ENCODE results near the gene CDK7.

The CDK7 gene

DNA sequence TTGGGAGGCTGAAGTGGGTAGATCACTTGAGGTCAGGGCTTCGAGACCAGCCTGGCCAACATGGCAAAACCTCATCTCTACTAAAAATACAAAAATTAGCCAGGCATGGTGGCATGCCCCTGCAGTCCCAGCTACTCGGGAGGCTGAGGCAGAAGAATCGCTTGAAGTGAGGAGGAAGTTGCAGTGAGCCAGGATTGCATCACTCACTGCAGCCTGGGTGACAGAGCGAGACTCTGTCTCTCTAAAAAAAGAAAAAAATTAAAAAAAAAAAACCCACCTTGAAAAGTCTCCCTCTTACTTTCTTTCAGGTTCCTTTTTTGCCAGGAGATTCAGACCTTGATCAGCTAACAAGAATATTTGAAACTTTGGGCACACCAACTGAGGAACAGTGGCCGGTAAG is 34.2 kb downstream of the CDK7 start:
- POLR2A ChIA-PET = interaction anchor here (0.6 kb wide), 1 partner anchor 43 kb away, joined by 6 read pairs; no protein-coding TSS in a partner anchor
- TF ChIP-seq, protein P1, sequence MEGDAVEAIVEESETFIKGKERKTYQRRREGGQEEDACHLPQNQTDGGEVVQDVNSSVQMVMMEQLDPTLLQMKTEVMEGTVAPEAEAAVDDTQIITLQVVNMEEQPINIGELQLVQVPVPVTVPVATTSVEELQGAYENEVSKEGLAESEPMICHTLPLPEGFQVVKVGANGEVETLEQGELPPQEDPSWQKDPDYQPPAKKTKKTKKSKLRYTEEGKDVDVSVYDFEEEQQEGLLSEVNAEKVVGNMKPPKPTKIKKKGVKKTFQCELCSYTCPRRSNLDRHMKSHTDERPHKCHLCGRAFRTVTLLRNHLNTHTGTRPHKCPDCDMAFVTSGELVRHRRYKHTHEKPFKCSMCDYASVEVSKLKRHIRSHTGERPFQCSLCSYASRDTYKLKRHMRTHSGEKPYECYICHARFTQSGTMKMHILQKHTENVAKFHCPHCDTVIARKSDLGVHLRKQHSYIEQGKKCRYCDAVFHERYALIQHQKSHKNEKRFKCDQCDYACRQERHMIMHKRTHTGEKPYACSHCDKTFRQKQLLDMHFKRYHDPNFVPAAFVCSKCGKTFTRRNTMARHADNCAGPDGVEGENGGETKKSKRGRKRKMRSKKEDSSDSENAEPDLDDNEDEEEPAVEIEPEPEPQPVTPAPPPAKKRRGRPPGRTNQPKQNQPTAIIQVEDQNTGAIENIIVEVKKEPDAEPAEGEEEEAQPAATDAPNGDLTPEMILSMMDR (IDR thresholded peaks at IDR 0.05; ENCODE audit: control extremely low read depth, extremely low read depth, low read depth, missing control alignments) = no peak
- no peak for DNase-seq (ENCODE audit: extremely low spot score)
- CTCF ChIA-PET = no interaction called here

DNA sequence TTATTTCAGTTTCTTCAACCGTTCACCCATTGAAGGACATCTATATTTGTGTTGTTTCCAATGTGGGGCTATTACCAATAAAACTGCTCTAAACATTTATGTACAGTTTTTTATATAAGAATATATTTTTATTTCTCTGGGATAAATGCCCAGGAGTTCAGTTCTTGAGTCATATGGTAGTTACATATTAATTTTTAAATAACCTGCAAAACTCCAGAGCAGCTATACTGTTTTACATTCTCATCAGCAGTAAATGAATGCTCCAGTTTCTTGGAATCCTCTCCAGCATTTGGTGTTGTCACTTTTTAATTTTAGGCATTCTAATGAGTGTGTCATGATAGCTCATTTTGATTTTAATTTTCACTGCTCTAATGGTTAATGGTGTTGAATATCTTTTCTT is 36.2 kb downstream of the CDK7 start:
- ChIA-PET CTCF (interaction anchor here (0.9 to 2.8 kb wide), 6 partner anchors 9 to 228 kb away, joined by 3 to 10 read pairs (median 5); no protein-coding TSS in a partner anchor), POLR2A (interaction anchor here (0.6 kb wide), 1 partner anchor 19 kb away, joined by 3 read pairs; no protein-coding TSS in a partner anchor)
- TF ChIP-seq, protein P1 (IDR thresholded peaks at IDR 0.05; ENCODE audit: control extremely low read depth, extremely low read depth, low read depth, missing control alignments) = no peak
- no peak for DNase-seq (ENCODE audit: extremely low spot score)

DNA sequence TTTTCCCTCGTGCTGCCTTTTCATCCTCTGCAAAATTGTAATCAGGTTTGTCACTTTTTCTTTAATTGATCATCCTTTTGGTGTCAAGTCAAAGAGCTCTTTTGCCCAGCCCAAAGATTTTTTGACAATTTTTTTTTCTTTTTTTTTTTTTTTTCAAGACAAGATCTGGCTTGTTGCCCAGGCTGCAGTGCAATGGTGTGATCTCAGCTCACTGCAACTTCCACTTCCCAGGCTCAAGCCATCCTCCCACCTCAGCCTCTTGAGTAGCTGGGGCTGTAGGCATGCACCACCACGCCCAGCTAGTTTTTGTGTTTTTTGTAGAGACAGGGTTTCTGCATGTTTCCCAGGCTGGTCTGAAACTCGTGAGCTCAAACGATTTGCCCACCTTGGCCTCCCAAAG is 36.7 kb downstream of the CDK7 start:
- ChIA-PET CTCF (interaction anchor here (1.2 to 2.8 kb wide), 6 partner anchors 8 to 228 kb away, joined by 3 to 10 read pairs (median 5); no protein-coding TSS in a partner anchor), POLR2A (interaction anchor here (0.6 kb wide), 1 partner anchor 19 kb away, joined by 3 read pairs; no protein-coding TSS in a partner anchor)
- no peak for DNase-seq (ENCODE audit: extremely low spot score)
- TF ChIP-seq, protein P1 (IDR thresholded peaks at IDR 0.05; ENCODE audit: control extremely low read depth, extremely low read depth, low read depth, missing control alignments) = no peak

DNA sequence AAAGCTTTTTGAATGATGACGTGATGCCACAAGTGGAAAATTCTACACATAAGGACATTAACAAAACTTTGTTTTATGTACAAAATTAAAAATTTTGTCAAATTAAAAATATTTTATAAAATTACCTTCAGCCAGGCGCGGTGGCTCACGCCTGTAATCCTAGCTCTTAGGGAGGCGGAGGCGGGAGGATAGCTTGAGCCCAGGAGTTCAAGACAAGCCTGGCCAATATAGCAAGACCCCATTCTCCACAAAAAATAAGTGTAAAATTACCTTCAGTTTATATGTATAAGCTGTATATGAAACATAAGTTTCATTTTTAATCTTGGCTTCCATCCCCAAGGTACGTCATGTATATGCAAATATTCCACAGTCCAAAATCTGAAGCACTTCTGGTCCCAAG is 40.9 kb downstream of the CDK7 start:
- ChIA-PET POLR2A (no interaction called here), CTCF (interaction anchor here (1.9 kb wide), 1 partner anchor 9 kb away, joined by 5 read pairs; no protein-coding TSS in a partner anchor)

DNA sequence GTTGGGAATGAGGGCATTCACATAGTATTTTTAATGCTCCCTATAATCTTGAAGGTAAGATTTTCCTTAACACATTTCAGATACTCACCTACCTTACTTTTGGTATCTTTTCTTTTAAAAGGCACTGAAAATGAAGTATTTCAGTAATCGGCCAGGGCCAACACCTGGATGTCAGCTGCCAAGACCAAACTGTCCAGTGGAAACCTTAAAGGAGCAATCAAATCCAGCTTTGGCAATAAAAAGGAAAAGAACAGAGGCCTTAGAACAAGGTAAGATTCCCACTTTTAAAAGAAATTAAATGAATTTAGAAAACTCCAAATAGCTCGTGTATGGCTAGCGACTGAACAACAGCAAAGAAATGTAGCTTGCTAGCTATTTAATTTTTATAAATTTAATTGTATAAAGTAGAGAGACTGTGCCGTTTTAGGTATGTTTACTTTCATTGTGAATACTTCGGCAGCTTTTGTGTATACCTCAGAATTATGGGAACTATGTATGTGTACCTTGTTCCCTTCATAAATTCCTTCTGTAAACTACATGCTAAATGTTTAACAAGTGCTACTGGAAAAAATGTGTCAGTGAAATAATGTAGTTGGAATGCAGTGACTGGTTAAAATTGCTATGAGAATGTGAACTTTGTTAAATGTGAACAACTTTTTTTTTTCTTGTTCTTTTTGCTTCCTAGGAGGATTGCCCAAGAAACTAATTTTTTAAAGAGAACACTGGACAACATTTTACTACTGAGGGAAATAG is 41.9 kb downstream of the CDK7 start:
- POLR2A ChIA-PET = no interaction called here
- CTCF ChIA-PET = interaction anchor here (0.8 to 1.9 kb wide), 2 partner anchors 10 to 12 kb away, joined by 5 read pairs; no protein-coding TSS in a partner anchor
- TF ChIP-seq, protein P1 (IDR thresholded peaks at IDR 0.05; ENCODE audit: control extremely low read depth, extremely low read depth, low read depth, missing control alignments) = no peak
- DNase-seq (ENCODE audit: extremely low spot score) = no peak

More for the DNA sequence above, 40.9 kb downstream of the CDK7 start:
- TF ChIP-seq, protein P1 (IDR thresholded peaks at IDR 0.05; ENCODE audit: control extremely low read depth, extremely low read depth, low read depth, missing control alignments) = no peak
- DNase-seq (ENCODE audit: extremely low spot score) = no peak

- TF ChIP-seq, protein P1 (IDR thresholded peaks at IDR 0.05; ENCODE audit: control extremely low read depth, extremely low read depth, low read depth, missing control alignments) = no peak
- POLR2A ChIA-PET = no interaction called here
- CTCF ChIA-PET = interaction anchor here (1.1 to 3.1 kb wide), 9 partner anchors 8 to 55 kb away, joined by 3 to 12 read pairs (median 5); no protein-coding TSS in a partner anchor
- DNase-seq (ENCODE audit: extremely low spot score) = no peak
These were observed 44.8 kb downstream of the CDK7 start for GRCh38 chr5:69279517-69279916.
